Measurements from ENCODE around the gene GALNT6.

DNA sequence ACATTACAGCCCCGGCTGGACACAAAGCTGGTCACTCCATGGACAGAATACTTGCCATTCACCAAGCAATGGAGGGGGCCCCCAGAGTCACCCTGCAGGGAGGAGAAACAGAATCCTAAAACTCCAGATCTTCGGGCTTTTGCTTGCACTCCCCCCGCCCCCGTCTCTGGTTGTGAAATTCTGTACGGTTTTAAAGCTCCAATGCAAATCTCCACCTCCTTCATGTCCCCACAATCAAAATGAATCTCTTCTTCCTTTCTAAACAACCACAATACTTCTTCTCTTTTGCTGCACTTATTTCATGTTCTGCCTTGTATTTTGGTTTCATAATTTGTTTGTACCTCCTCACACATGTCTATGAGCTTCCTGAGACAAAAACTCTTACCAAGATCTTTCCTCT is 61.5 kb downstream of the GALNT6 start:
- TF ChIP-seq, protein P1, sequence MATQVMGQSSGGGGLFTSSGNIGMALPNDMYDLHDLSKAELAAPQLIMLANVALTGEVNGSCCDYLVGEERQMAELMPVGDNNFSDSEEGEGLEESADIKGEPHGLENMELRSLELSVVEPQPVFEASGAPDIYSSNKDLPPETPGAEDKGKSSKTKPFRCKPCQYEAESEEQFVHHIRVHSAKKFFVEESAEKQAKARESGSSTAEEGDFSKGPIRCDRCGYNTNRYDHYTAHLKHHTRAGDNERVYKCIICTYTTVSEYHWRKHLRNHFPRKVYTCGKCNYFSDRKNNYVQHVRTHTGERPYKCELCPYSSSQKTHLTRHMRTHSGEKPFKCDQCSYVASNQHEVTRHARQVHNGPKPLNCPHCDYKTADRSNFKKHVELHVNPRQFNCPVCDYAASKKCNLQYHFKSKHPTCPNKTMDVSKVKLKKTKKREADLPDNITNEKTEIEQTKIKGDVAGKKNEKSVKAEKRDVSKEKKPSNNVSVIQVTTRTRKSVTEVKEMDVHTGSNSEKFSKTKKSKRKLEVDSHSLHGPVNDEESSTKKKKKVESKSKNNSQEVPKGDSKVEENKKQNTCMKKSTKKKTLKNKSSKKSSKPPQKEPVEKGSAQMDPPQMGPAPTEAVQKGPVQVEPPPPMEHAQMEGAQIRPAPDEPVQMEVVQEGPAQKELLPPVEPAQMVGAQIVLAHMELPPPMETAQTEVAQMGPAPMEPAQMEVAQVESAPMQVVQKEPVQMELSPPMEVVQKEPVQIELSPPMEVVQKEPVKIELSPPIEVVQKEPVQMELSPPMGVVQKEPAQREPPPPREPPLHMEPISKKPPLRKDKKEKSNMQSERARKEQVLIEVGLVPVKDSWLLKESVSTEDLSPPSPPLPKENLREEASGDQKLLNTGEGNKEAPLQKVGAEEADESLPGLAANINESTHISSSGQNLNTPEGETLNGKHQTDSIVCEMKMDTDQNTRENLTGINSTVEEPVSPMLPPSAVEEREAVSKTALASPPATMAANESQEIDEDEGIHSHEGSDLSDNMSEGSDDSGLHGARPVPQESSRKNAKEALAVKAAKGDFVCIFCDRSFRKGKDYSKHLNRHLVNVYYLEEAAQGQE (IDR thresholded peaks at IDR 0.05; ENCODE audit: insufficient read depth in 1 of 2, low read depth in 2 of 2, low read length in 2 of 2) = no peak
- TF ChIP-seq POLR2AphosphoS5 (IDR thresholded peaks at IDR 0.05; ENCODE audit: low read depth, low read length) (no peak), FOXP2 (optimal IDR thresholded peaks at IDR 0.05; ENCODE audit: borderline replicate concordance, extremely low read depth, extremely low read length, insufficient read depth) (no peak), TAF1 (IDR thresholded peaks at IDR 0.05; ENCODE audit: borderline replicate concordance, insufficient read depth, low read length) (no peak)
